ENCODE data around the gene USH2A.
A peak's percentile ranks its signal among the peaks of the same experiment; 100 is the strongest.

USH2A gene

GRCh38 chr1:215637041-215637573 is 786.1 kb downstream of the USH2A start:
- DNase-seq (ENCODE audit: low spot score), result no peak

- no peak for DNase-seq (ENCODE audit: low spot score)
These were observed 786.8 kb downstream of the USH2A start for GRCh38 chr1:215636258-215636965.

GRCh38 chr1:215635827-215636226 is 787.4 kb downstream of the USH2A start:
- no peak for DNase-seq (ENCODE audit: low spot score)

GRCh38 chr1:215631489-215631888 is 791.8 kb downstream of the USH2A start:
- no peak for DNase-seq (ENCODE audit: low spot score)

- DNase-seq (ENCODE audit: low spot score), result no peak
These were observed 792.2 kb downstream of the USH2A start for GRCh38 chr1:215631040-215631439.

- DNase-seq (ENCODE audit: low spot score), result no peak
These were observed 797.3 kb downstream of the USH2A start for GRCh38 chr1:215625949-215626348.

GRCh38 chr1:215623162-215623561 is 800.1 kb downstream of the USH2A start:
- no peak for DNase-seq (ENCODE audit: low spot score)

GRCh38 chr1:215617979-215618378 is 805.3 kb downstream of the USH2A start:
- no peak for DNase-seq (ENCODE audit: low spot score)

- DNase-seq (ENCODE audit: low spot score), result no peak
These were observed 810.9 kb downstream of the USH2A start for GRCh38 chr1:215612391-215612790.

GRCh38 chr1:215608646-215609045 is 814.6 kb downstream of the USH2A start:
- DNase-seq (ENCODE audit: low spot score), result no peak

GRCh38 chr1:215607412-215607811 is 815.8 kb downstream of the USH2A start:
- no peak for DNase-seq (ENCODE audit: low spot score)

- peak; percentile 17 for DNase-seq (ENCODE audit: low spot score)
These were observed 816.6 kb downstream of the USH2A start for GRCh38 chr1:215606564-215607168.

- DNase-seq (ENCODE audit: low spot score), result no peak
These were observed 817.2 kb downstream of the USH2A start for GRCh38 chr1:215606036-215606435.

- DNase-seq (ENCODE audit: low spot score), result no peak
These were observed 818.1 kb downstream of the USH2A start for GRCh38 chr1:215605011-215605621.

GRCh38 chr1:215603319-215603718 is 819.9 kb downstream of the USH2A start:
- DNase-seq (ENCODE audit: low spot score), result no peak

- no peak for DNase-seq (ENCODE audit: low spot score)
These were observed 822.0 kb downstream of the USH2A start for GRCh38 chr1:215601276-215601675.

GRCh38 chr1:215600867-215601266 is 822.4 kb downstream of the USH2A start:
- DNase-seq (ENCODE audit: low spot score), result no peak

GRCh38 chr1:215600258-215600792 is 822.9 kb downstream of the USH2A start:
- no peak for DNase-seq (ENCODE audit: low spot score)

- DNase-seq (ENCODE audit: low spot score), result no peak
These were observed 823.7 kb downstream of the USH2A start for GRCh38 chr1:215599418-215600074.

- no peak for DNase-seq (ENCODE audit: low spot score)
These were observed 825.3 kb downstream of the USH2A start for GRCh38 chr1:215597961-215598360.

GRCh38 chr1:215595231-215595630 is 828.0 kb downstream of the USH2A start:
- no peak for DNase-seq (ENCODE audit: low spot score)

GRCh38 chr1:215594640-215595039 is 828.6 kb downstream of the USH2A start:
- DNase-seq (ENCODE audit: low spot score), result no peak
